Mucosa of rectum (tissue), 2 donors: ENCODE measurements around the gene UBL7.

ENCODE experiments used
- H3K27ac ChIP-seq, 2 donors: one replicate each; pipeline ENCODE4 v1.7.0; 2013; ENCODE audit warnings: inconsistent platforms in 2 of 2, low read depth in 2 of 2, low read length in 2 of 2
- H3K27me3 ChIP-seq, 2 donors: one replicate each; pipeline ENCODE4 v1.7.0; 2013; ENCODE audit warnings: low read length in 2 of 2; ENCODE audit not compliant: control insufficient read depth in 2 of 2, insufficient read depth in 2 of 2
- H3K36me3 ChIP-seq, 2 donors: one replicate each; pipeline ENCODE4 v1.7.0; 2013; ENCODE audit warnings: low read length in 2 of 2; ENCODE audit not compliant: control insufficient read depth in 2 of 2, insufficient read depth in 2 of 2
- H3K4me1 ChIP-seq, 2 donors: one replicate each; pipeline ENCODE4 v1.7.0; 2013; ENCODE audit warnings: low read length in 2 of 2, mild to moderate bottlenecking in 1 of 2; ENCODE audit not compliant: control insufficient read depth in 2 of 2, insufficient read depth in 2 of 2
- H3K4me3 ChIP-seq, 2 donors: one replicate each; pipeline ENCODE4 v1.7.0; 2013; ENCODE audit warnings: low read length in 2 of 2
- H3K9ac ChIP-seq, 2 donors: one replicate each; pipeline ENCODE4 v1.7.0; 2013; ENCODE audit warnings: low read length in 2 of 2, low read depth in 1 of 2, mild to moderate bottlenecking in 1 of 2
- H3K9me3 ChIP-seq, 2 donors: one replicate each; pipeline ENCODE4 v1.7.0; 2013; ENCODE audit warnings: low read length in 2 of 2; ENCODE audit not compliant: control insufficient read depth in 2 of 2
- donor health status: healthy.
- donor health status: Normal muscosa, but diverticular disease.

The UBL7 gene

GRCh38 chr15:74453925-74454763 is 6.8 kb downstream of the UBL7 start:
- H3K4me3 ChIP-seq, result no peak overlapping the region
- no peaks in the 10 kb centered on the region for H3K27me3 ChIP-seq
- no peaks in the 10 kb centered on the region for H3K4me1 ChIP-seq
- H3K9me3 ChIP-seq, result no peaks in the 10 kb centered on the region
- no peak overlapping the region for H3K27ac ChIP-seq
- H3K9ac ChIP-seq, result no peak overlapping the region
- peaks cover 39 to 45% of the 10 kb centered on the region in 2 donors for H3K36me3 ChIP-seq

DNA sequence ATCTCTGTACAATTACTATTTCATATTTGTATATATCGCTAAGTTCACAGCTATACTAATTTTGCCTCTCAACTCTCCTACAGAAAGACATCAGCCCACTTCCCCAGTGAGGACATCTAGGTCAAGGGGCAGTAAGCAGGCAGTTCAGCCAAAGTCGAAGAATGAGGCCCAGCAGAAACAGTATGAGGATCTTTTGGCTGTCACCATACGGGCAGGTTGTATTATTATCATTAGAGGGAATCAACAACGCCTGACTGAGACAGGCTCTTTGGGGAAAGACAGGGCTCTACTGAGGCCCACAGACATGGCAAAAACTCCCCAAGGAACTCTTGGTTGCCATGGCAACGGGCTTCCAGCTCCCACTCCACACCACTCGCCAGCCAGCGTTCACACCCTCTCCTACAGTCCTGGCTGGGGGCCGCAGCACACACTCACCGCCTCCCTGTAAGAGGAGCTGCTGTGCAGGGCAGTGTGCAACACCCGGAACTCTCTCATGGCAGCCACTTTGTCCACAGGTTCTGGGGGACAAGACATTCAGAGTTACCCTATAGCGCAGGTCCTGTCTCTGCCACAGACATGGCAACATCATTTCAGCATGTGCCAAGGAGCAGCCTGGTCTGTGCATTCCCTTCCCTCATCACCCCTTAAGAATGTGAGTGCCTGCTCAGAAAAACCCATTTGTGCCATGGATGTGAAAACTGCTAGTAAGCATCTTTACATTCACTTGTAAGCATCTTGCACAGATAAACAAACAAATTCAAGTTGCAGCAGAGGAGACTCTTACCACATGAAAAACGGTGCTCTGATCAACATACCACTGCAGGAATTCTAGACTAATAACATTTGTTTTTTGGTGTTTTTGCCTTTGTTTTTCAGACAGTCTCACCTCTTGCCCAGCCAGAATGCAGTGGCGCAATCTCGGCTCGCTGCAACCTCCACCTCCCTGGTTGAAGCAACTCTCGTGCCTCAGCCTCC is 8.8 kb downstream of the UBL7 start:
- Histone ChIP-seq H3K4me3 (no peak overlapping the region), H3K36me3 (peaks cover 48 to 64% of the 10 kb centered on the region in 2 donors), H3K9me3 (no peaks in the 10 kb centered on the region), H3K4me1 (no peaks in the 10 kb centered on the region), H3K27me3 (no peaks in the 10 kb centered on the region), H3K9ac (no peak overlapping the region), H3K27ac (no peak overlapping the region)

DNA sequence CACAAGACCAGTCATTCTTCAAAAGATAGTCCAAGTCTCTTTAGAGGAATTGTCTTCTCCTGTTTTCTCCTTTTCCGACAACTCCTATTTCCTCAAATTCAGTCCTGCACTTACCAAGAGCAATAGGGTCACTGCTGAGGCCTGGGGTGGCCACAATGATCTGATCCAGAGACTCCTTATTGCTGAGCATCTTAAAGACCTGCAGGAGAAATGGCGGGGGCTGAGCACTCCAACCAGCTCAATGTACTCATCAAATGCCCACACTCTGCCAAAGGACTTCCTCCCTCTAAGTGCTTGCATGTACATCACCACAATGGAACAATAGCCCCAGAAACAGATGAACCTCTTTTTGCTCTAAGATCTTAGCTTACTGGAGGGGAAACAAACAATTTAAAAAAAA is 9.6 kb downstream of the UBL7 start:
- Histone ChIP-seq H3K27me3 (no peaks in the 10 kb centered on the region), H3K36me3 (peaks cover 46 to 66% of the 10 kb centered on the region in 2 donors), H3K4me3 (no peak overlapping the region), H3K9me3 (no peaks in the 10 kb centered on the region), H3K27ac (no peak overlapping the region), H3K9ac (no peak overlapping the region), H3K4me1 (no peaks in the 10 kb centered on the region)

DNA sequence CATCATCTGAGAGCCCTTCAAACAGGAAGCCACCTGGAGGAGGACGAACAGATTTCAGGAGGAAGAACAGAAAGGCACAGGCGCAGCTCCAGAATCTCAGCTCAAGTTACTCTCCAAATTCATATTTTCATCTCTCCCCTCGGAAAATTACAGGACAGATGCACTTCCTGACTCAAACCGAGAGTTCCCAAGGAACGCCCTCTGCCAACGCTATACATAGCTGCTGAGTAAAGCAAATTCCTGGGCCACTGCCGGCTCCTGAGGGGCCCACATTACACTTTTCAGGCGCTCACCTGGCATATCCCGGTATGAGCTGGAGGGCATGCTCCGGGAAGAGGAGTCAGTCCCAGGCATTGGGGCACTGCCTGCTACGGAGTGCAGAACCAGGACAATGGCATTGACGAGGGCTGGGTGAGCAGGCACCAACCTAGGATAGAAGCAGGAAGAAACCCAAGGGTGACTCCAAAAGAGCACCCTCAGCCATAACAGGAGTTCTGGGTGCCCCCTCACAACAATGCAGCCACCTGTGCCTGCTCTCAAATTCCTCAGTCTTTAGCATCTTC is 11.2 kb downstream of the UBL7 start:
- no peaks in the 10 kb centered on the region for H3K4me1 ChIP-seq
- no peaks in the 10 kb centered on the region for H3K9me3 ChIP-seq
- no peak overlapping the region for H3K4me3 ChIP-seq
- H3K9ac ChIP-seq, result no peak overlapping the region
- no peak overlapping the region for H3K27ac ChIP-seq
- peaks cover 42 to 77% of the 10 kb centered on the region in 2 donors for H3K36me3 ChIP-seq
- no peaks in the 10 kb centered on the region for H3K27me3 ChIP-seq

DNA sequence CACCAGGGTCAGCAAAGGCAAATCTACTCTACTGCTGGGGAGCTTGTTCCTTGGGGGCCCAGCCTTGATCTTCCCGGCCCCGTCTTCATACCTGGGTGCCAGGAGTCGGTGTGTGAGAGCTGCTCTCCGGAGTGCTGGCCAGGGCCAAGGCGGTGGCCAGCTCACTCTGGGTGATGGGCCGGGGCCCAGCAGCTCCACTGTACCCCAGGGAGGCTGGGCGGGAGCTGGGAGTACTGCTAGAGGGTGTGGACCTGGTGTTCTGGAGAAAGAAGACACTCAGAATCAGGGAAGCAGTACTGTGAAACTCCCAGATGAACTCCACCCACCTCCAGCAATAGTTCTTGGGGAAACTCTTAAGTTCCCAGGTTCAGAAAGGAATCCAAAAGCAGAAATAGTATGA is 11.9 kb downstream of the UBL7 start:
- H3K27me3 ChIP-seq, result no peaks in the 10 kb centered on the region
- no peak overlapping the region for H3K9ac ChIP-seq
- no peaks in the 10 kb centered on the region for H3K4me1 ChIP-seq
- no peak overlapping the region for H3K27ac ChIP-seq
- H3K9me3 ChIP-seq, result no peaks in the 10 kb centered on the region
- no peak overlapping the region for H3K4me3 ChIP-seq
- H3K36me3 ChIP-seq, result peaks cover 41 to 77% of the 10 kb centered on the region in 2 donors

DNA sequence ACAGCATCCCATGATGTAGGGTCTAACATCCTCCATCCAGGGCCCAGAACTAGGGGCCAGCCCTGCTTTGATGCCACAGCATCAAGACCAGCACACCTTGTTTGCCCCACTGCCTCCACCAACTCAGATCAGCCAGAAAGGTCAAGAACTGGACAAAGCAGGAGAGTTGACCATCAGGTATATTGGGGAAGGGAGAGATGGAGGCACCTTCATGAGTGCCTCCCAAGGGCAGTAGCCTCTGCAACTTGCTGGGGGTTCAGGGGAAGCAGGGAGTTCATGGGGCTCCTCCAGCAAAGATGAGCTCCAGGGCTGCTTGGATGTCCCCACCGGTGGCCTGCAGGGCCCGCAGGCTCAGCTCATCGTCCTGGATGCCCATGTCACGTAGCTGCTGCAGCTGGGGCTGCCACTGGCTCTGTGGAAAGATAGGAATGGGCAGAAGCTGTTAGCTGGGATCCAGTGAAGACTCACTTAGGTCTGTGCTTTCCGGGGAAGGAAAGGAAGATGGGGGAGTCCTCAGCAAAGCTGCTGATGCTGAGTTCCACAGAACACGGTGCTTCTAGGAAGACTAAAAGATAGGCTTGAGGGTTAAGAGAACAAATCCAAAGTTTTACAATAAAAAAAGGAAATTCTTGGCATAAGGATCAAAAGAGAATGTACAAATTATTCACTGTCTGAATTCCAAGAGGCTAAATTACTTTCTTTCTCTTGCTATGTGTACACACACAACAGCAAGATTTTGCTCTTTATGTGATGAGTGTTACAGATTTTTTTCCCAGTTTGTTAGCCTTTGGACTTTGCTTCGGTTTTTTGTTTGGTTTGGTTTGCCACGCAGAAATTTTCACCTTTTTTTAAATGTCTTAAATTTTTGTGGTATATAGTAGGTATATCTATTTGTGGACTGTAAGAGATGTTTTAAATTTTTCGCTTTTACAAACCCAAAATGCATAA is 14.9 kb downstream of the UBL7 start:
- H3K27ac ChIP-seq, result no peak overlapping the region
- no peaks in the 10 kb centered on the region for H3K27me3 ChIP-seq
- H3K9ac ChIP-seq, result no peak overlapping the region
- no peak overlapping the region for H3K4me3 ChIP-seq
- H3K9me3 ChIP-seq, result no peaks in the 10 kb centered on the region
- H3K4me1 ChIP-seq, result no peaks in the 10 kb centered on the region
- H3K36me3 ChIP-seq, result peaks cover 26 to 56% of the 10 kb centered on the region in 2 donors

DNA sequence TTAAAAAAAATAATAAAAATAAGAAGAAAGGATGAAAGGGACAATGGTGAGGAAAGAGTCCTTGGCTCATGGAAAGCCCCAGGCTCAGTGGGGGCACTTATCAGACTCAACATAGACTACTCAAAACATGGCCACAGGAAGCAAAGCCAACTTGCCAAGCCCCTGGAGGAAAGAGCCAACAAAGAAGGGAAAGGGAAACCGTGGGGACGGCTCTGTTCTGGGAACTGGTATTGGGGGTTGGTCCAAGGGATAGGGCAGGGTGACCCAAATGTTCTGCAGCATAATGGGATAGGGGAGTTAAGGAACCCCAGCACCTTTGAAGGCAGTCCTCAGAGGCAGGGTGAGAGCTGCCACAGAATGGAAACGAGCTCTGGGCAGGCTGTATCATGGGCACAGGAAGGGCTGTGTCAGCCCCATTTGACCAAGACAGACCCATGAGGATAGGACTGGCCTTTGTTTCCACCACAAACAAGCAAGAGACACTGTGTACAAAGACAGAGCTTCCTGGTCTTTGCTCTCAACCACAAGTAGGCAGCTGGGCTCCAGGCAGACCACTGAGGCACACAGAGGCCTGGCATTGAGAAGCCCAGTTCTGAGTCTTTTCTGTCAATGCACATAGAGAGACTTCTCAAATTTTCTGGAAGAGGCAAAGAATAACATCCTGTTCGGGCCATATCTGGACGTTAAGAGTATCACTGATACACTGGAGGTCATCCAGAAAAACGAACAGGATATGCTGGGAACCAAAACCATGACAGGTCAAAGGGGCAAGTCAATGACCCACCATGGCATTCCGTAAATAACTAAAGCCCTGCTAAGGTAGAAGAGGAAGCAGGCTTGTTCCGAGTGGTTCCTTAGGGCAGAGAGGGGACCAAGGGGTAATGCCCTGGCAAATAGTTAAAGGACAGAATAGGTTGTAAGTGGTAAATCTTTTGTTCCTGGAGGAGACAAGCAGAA is 16.6 kb downstream of the UBL7 start:
- no peak overlapping the region for H3K27ac ChIP-seq
- no peaks in the 10 kb centered on the region for H3K9me3 ChIP-seq
- no peaks in the 10 kb centered on the region for H3K4me1 ChIP-seq
- H3K9ac ChIP-seq, result no peak overlapping the region
- H3K4me3 ChIP-seq, result no peak overlapping the region
- no peaks in the 10 kb centered on the region for H3K27me3 ChIP-seq
- peaks cover 11 to 39% of the 10 kb centered on the region in 2 donors for H3K36me3 ChIP-seq

- Histone ChIP-seq H3K27me3 (no peaks in the 10 kb centered on the region), H3K9me3 (no peaks in the 10 kb centered on the region), H3K9ac (no peak overlapping the region), H3K27ac (no peak overlapping the region), H3K4me3 (no peak overlapping the region), H3K4me1 (no peaks in the 10 kb centered on the region), H3K36me3 (peaks cover under 1 to 29% of the 10 kb centered on the region in 2 donors)
Observed at GRCh38 chr15:74443100-74443909, 17.7 kb downstream of the UBL7 start.
